GM18507 (cell line): ENCODE data around the gene LRRC7.
"Not testable (repeated sequence)": the region's sequence is repeated elsewhere in the genome, so short reads cannot be mapped to it uniquely, and the experiment has no call there.

Experiments
- DNase-seq: peaks from one replicate; pipeline ENCODE4 v3.0.0; 2011; ENCODE audit warnings: low read depth; ENCODE audit not compliant: insufficient read length; ENCODE audit errors: extremely low spot score
- FAIRE-seq: peaks from 2 replicates; lab custom pipeline; 2011; peaks lifted over from hg19 to GRCh38; lab: Jason Lieb, UNC

Gene LRRC7

GRCh38 chr1:69928234-69928633 is 360.5 kb downstream of the LRRC7 start:
- not testable (repeated sequence) for DNase-seq, FAIRE-seq

DNA sequence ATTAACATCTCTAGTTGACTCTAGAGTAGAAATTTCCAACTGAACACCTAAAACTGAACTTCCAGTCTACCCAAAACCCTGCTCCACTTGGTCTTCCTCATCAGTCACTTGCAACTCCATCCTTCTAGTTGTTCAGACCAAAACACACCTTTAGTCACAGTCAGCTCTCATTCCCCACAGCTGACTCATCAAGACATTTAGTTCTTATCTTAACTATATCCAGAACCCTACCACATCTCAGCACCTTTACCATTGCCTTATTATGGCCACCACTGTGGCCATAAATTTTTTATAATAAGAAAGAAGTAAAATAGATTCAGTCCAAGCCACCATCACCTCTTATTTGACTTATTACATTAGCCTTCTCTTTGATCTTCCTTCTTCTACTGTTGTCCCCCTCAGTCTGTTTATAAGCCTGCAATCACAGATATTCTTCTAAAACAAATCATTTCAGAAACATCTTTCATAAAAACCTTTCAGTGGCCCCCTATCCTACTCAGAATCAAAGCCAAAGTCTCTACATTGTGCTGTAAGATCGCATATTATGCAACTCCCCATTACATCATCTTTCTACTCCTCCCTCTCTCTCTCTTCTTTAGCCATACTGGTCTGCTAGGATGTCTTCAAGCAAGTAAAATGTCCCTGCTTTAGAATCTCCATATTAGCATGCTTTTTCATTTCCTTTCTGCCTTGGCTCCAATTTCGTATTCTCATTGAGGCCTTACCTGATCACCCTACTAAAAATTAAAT is 361.8 kb downstream of the LRRC7 start:
- FAIRE-seq (no peak), DNase-seq (no peak)

DNA sequence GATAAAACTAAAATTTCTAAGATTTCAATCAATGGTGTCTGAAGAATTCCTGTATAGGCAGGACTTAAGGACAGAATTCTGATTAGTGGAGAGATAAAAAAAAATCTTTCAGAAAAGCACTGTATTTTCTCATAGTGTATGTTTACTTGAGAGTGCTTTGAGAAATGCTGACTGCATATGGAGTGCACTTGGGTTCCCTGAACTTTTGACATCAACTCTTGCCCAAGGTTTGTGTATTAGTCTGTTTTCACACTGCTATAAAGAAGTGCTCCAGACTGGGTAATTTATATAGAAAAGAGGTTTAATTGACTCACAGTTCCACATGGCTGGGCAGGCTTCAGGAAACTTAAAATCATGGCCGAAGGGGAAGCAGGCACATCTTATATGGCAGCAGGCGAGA is 362.7 kb downstream of the LRRC7 start:
- no peak for DNase-seq
- FAIRE-seq, result no peak

GRCh38 chr1:69932760-69933159 is 365.0 kb downstream of the LRRC7 start:
- FAIRE-seq, result no peak
- DNase-seq, result no peak

GRCh38 chr1:69940231-69940630 is 372.5 kb downstream of the LRRC7 start:
- FAIRE-seq (no peak), DNase-seq (no peak)

DNA sequence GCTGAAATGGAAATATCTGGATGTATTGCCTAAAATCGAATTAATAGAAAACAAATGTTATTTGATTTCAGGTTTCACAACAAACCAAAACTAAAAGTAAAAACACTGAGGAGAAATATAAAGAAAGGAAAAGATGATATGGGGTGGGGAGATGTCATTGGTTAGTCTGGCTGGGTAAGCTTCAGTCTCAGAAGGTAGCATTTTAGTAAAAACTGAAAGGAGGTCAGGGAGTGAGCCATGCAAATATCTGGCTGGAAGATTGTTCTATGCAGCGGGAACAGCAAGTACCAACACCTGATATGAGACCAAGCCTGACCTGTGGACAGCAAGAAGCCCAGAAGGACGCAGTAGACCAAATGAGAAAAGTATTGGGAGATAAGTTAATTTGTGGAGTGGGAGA is 373.1 kb downstream of the LRRC7 start:
- no peak for DNase-seq
- no peak for FAIRE-seq

- no peak for FAIRE-seq
- no peak for DNase-seq
These were observed 375.3 kb downstream of the LRRC7 start for GRCh38 chr1:69943030-69943429.

GRCh38 chr1:69946935-69947334 is 379.2 kb downstream of the LRRC7 start:
- FAIRE-seq, result no peak
- no peak for DNase-seq

DNA sequence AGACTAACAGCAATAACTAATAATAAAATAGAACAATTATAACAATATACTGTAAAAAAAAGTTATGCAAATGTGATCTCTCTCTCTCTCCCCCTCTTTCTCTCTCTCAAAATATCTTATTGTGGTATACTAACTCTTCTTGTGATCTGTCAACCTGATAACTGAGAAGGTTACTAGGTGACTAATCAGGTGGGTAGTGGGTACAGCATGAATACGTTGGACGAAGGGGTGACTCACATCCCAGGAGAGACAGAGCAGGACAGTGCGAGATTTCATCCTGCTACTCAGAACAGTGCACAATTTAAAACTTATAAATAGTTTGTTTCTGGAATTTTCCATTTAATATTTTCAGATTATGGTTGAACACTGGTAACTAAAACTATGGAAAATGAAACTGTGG is 380.1 kb downstream of the LRRC7 start:
- DNase-seq (no peak), FAIRE-seq (no peak)

- FAIRE-seq, result no peak
These were observed 385.0 kb downstream of the LRRC7 start for GRCh38 chr1:69952676-69953075.

DNA sequence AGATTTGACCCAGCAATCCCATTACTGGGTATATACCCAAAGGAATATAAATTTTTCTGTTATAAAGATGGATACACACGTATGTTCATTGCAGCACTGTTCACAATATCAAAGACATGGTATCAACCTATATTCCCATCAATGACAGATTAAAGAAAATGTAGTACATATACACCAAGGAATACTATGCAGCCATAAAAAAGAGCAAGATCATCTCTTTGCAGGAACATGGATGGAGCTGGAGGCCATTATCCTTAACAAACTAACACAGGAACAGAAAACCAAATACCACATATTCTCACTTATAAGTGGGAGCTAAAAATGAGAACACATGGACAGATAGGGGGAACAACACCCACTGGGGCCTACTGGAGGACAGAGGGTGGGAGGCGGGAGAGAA is 394.7 kb downstream of the LRRC7 start:
- FAIRE-seq, DNase-seq: not testable (repeated sequence)

More at GRCh38 chr1:69952676-69953075, 385.0 kb downstream of the LRRC7 start:
- no peak for DNase-seq

DNA sequence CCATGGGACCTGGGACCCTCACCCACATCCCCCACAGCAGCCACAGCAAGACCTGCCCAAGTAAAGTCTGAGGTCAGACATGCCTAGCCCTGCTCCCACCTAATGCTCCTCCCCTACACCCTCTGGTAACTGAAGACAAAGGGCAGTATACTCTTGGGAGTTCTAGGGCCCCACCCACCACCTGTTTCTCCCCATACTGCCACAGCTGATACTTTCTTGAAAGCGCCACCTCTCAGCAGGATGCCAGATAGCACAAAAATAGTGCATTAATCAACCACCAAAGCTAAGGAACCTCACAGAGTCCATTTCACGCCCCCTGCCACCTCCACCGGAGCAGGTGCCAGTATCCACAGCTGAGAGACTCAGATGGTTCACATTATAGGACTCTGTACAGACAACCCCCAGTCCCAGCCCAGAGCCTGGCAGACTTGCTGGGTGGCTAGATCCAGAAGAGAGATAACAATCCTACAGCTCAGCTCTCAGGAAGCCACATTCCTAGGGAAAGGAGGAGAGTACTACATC is 399.6 kb downstream of the LRRC7 start:
- no peak for FAIRE-seq

DNA sequence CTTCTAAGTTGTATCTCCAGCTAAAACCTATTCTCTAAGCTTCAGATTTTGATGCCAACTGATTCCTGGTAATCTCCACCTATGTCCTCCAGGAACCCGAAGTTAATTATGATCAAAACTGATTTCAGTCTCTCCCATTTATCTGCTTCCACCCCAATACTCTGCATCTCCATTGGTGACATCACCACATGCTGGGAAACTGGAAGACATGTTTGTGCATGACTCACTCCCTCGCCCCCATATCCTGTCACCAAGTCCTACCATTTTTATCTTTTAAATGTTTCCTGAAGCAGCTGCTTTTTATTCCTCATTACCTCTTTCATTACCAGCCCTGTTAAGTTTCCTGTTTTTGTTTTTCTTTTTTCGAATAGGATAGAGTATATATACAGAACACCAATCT is 409.2 kb downstream of the LRRC7 start:
- no peak for DNase-seq

More for the DNA sequence above, 399.6 kb downstream of the LRRC7 start:
- DNase-seq, result no peak

DNA sequence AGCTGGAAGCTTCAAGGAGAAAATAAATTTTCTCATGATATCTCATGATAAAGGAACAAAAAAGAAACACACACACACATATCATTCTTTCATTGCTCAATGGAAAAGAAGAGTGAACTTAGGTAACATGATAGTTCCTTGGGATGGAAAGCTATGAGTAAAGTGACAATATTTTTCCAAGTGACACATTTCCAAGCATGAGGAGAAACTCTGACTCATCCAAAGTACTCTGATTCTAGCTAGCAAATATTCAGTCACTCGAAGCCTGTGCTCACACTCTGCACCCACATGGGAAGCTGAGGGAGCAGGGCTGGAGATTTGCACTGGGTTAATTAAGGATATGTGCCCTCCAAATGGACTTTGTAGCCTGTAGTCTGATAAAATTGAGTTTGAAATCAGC is 415.3 kb downstream of the LRRC7 start:
- DNase-seq (no peak), FAIRE-seq (no peak)

More for the DNA sequence above, 409.2 kb downstream of the LRRC7 start:
- FAIRE-seq, result no peak

DNA sequence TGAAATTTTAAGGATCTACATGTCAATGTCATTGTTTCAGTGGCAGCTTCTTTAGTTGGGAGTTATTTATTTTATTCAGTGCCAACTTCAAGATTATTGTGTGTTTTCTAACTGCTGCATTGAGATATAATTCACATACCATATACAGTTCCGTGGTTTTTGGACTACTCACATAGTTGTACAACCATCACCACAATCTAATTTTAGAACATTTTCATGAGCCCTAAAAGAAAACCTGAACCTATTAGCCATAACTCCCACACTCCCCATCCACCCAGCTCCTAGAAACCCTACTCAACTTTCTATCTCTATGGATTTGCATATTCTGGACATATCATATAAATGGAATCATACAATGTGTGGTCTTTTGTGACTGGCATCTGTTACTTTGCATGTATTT is 417.7 kb downstream of the LRRC7 start:
- DNase-seq, result no peak

DNA sequence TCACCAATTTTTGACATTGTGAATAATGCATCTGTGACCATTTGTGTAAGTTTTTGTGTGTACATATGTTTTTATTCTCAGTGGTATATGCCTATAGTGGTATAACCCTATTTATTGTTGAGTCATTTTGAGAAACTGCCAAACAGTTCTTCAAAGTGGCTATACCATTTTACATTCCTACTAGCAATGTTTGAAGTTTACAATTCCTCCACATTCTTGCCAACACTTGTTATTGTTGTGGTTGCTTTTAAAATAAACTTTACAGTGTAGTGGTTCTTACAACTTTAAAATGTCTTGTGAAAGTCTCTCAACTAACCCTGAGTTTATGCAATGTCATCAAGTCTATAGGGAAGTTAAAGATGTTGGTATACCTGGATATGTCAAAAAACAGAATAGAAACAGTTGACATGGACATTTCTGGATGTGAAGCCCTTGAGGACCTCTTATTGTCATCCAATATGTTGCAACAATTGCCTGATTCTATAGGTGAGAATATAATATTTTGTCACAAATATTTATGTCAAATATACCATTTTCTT is 418.2 kb downstream of the LRRC7 start:
- DNase-seq, result no peak
- FAIRE-seq, result no peak

More for the DNA sequence above, 417.7 kb downstream of the LRRC7 start:
- no peak for FAIRE-seq

- DNase-seq, result no peak
- FAIRE-seq, result no peak
These were observed 420.2 kb downstream of the LRRC7 start for GRCh38 chr1:69987881-69988280.

DNA sequence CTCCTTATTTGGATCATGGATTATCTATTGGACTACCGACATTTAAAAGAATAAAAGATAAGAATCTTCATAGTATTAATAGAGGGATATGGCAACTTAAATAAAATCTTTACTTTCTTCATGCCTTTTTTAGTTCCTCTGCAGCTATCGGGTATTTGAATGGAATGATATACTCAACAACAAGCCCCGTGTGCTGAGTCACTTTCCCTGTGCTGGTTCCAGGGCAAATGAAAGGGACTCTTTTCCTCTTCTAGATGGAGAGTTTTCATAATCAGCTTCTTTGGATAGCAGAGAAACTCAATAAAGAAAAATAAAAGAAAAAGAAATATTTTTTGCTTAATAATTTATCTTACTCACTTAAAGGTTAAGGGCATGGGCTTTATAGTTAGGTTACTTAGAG is 423.9 kb downstream of the LRRC7 start:
- no peak for DNase-seq
- FAIRE-seq, result no peak

DNA sequence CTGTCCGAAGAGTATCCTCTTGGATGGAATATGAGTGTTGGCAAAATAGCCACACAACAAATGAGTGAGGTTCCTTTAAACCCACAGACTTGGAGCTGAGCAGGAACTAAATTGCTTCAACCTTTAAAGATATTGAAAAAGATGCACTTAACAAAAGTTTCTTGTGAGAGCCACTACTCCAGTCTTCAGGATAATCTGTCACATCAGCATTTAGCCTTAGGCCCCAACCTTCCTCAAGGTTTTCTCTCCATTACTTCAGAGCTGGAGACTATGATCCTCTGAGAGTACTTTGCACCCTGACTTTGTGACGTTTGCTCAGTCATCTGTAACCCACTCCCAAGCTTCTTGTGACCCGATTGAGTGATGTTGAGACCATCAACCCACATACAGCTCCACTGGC is 424.9 kb downstream of the LRRC7 start:
- FAIRE-seq, result no peak
- DNase-seq, result no peak

DNA sequence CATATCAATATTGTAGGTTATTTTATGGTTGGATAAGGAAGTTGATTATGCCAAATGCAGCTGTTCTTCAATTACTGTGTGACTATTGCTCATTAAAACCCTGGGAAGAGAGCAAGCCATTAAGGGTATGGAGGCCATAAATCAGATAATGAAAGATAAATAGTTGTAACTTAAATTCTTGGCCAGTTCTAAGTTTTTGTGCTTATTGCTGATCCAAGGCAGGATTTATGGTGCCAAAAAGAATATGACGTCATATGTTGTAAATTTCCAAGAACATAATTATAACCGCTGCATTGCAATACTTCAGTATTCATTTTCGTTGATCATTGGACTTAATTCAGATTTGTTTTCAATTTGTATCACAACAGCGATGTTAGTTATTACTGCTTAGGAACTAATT is 426.1 kb downstream of the LRRC7 start:
- DNase-seq (no peak), FAIRE-seq (no peak)

DNA sequence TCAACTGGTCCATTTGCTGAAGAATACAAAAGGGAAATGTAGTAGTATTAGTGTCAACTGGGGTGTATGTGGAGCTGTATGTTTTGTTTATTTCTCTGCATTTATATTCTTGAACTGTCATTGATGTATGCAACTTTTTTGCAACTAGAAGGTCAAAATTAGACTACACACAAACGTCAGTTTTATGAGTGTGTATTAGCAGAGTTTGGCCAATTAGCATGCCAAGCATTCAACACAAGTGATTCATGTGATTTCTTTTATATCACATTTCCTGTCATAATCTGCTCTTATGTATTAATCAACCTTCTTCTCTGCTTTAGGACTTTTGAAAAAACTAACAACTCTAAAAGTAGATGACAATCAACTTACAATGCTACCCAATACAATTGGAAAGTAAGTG is 426.5 kb downstream of the LRRC7 start:
- DNase-seq (no peak), FAIRE-seq (no peak)
